Activated B cell treated with CpG ODN at 0.5 μM for 24 hours (primary cell): Measurements from ENCODE around the gene GTF2F2. TPM values are rescaled to one million over a fixed set of nuclear protein-coding genes. Genes with fewer than 3 reads are reported as not detected.

Source experiments
- ATAC-seq: fragments of 200-7000 bp; cut with Tn5 transposase; one replicate; pipeline ENCODE4 v1.10.0; 2021; ENCODE audit warnings: low read depth, mild to moderate bottlenecking, moderate library complexity
- CTCF ChIA-PET: fragments of 350-600 bp; sonication (Branson Sonifier 250); formaldehyde crosslinking; loops from one replicate; lab custom pipeline; 2021; ENCODE audit warnings: antibody characterized with exemption; lab: Charles Lee
- POLR2A ChIA-PET: fragments of 350-600 bp; sonication (Branson Sonifier 250); formaldehyde crosslinking; loops from one replicate; lab custom pipeline; 2021; ENCODE audit warnings: antibody characterized with exemption; lab: Charles Lee
- DNase-seq: peaks from one replicate; pipeline ENCODE4 v3.0.0; 2022
- H3K27ac Mint-ChIP-seq: one replicate; pipeline ENCODE4 v1.8.0; 2020; ENCODE audit warnings: mixed read lengths
- H3K27me3 Mint-ChIP-seq: one replicate; pipeline ENCODE4 v1.8.0; 2021; ENCODE audit warnings: mixed read lengths
- H3K36me3 Mint-ChIP-seq: one replicate; pipeline ENCODE4 v1.8.0; 2021; ENCODE audit warnings: low read depth, mixed read lengths
- H3K4me1 Mint-ChIP-seq: one replicate; pipeline ENCODE4 v1.8.0; 2021; ENCODE audit warnings: mixed read lengths
- H3K4me3 Mint-ChIP-seq: one replicate; pipeline ENCODE4 v1.8.0; 2020; ENCODE audit warnings: mild to moderate bottlenecking, mixed read lengths
- H3K9me3 Mint-ChIP-seq: one replicate; pipeline ENCODE4 v1.8.0; 2020; ENCODE audit warnings: mixed read lengths
- CTCF ChIP-seq: fragments of 200-600 bp; IDR thresholded peaks from one replicate; pipeline ENCODE4 v1.8.0; 2022; ENCODE audit warnings: antibody characterized with exemption, mild to moderate bottlenecking
- intact Hi-C: fragments of 100-400 bp; cut with micrococcal nuclease; formaldehyde crosslinking; loops from one replicate; pipeline ENCODE4 v1.15.1; 2024
- total RNA-seq: library from RNA; stranded (reverse); gene quantifications from 2 replicates; pipeline ENCODE4 v1.2.3, GENCODE V29; 2022

GTF2F2 gene
- total RNA-seq, 1 donor from 2014 or later, result 19.8 TPM

DNA sequence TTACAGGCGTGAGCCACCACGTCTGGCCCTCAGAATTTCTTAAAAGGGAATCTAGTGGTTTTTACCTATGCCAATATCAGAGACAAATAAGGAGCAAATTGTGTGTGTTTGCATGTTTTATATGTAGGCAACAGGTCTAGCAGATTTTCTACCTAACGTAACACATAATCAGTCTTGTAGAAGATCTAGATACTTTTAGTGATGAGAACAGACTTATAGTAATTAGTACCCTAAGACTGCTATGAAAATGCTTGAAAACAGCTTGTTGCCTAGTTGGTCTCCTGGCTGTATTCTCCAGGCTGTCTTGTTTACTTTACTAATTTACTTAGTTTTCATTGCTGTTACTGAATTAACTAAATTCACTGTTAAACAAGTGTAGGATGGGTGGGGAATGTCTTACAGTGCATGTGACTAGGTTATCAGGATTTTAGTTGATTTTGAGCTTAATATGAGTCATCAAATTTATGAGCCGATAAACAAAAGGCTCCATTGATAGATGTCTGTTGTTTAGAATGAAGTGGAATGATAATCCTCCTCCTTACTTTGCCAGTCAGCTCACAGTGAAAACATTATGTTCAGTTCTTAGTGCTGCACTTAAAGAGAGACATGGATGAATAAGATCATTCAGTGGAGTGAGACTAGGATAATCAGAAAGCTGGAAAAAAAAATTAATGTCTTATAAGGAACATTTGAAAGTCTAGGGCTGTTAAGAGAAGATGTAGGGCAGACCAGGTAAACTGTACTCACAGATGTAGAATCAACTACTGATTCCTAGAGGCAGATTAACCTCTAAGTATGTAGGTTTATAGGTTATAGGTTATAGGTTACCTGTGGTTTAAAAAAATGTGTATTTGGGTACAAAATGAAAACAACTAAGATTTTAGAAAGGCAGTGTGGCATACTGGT lies 22.4 kb downstream of the GTF2F2 start:
- Mint-ChIP-seq H3K27me3 (no peaks in the 10 kb centered on the region), H3K9me3 (no peaks in the 10 kb centered on the region), H3K27ac (no peak overlapping the region), H3K4me3 (no peak overlapping the region), H3K36me3 (peaks cover 36% of the 10 kb centered on the region), H3K4me1 (peaks cover 2% of the 10 kb centered on the region)
- intact Hi-C loops, result no loop called here
- ChIA-PET CTCF (no interaction called here), POLR2A (interaction anchor here (0.6 kb wide), 1 partner anchor 10 kb away, joined by 5 read pairs; no protein-coding TSS in a partner anchor)
- no peak for TF ChIP-seq CTCF
- DNase-seq (no peak), ATAC-seq (no peak)

DNA sequence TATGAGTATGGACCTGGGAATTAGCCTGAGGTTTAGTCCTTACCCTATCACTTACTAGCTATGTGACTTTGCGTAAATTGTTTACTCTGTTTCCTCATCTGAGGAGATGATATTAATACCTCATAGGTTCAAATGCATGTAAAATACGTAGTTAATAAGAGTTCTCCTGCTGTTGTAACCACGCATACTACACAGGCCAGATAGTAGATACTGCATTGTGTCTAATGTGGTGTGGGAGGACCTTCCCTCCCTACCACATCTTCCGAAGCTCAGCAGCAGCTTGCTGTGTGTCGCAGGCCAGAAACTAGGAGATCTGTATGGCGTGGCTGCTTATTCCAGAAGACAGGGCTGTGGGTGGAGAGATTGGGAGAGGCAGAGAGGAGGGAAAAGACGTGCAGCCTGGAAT lies 23.0 kb downstream of the GTF2F2 start:
- ATAC-seq (no peak), DNase-seq (no peak)
- no peaks in the 10 kb centered on the region for H3K9me3 Mint-ChIP-seq
- intact Hi-C loops, result no loop called here
- H3K27ac Mint-ChIP-seq, result no peak overlapping the region
- H3K27me3 Mint-ChIP-seq, result no peaks in the 10 kb centered on the region
- no peak for TF ChIP-seq CTCF
- no peak overlapping the region for H3K4me3 Mint-ChIP-seq
- H3K4me1 Mint-ChIP-seq, result peaks cover 2% of the 10 kb centered on the region
- ChIA-PET POLR2A (no interaction called here), CTCF (no interaction called here)
- peaks cover 31% of the 10 kb centered on the region for H3K36me3 Mint-ChIP-seq

DNA sequence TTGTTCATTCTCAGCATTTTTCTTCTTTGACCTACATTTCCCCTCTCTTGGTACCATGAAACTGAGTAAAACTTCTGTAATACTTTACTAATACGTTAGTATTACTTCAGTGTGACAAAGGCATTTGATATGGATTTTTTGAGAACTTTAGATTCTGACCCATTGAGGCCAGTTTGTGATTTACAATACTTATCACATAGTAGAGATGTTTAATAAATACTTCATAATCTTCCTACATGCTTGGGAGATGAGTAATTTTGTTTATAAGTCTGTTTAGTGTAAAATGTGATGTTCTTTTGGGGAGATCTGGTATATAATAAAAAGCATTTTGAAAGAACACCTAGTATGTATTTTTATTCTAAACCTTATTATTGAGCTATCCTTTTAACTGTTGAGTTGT lies 29.7 kb downstream of the GTF2F2 start:
- no peaks in the 10 kb centered on the region for H3K27me3 Mint-ChIP-seq
- ATAC-seq, result no peak
- CTCF ChIA-PET, result no interaction called here
- TF ChIP-seq CTCF, result no peak
- intact Hi-C loops, result loop anchor here (2.0 kb wide), 1 partner anchor 13 kb away; no protein-coding TSS in a partner anchor
- POLR2A ChIA-PET, result no interaction called here
- H3K4me1 Mint-ChIP-seq, result peaks cover 2% of the 10 kb centered on the region
- peaks cover 31% of the 10 kb centered on the region for H3K36me3 Mint-ChIP-seq
- no peak overlapping the region for H3K4me3 Mint-ChIP-seq
- no peak overlapping the region for H3K27ac Mint-ChIP-seq
- DNase-seq, result no peak
- H3K9me3 Mint-ChIP-seq, result no peaks in the 10 kb centered on the region

- Mint-ChIP-seq H3K27me3 (no peaks in the 10 kb centered on the region), H3K9me3 (peaks cover 7% of the 10 kb centered on the region), H3K36me3 (peaks cover 73% of the 10 kb centered on the region), H3K4me3 (no peak overlapping the region), H3K27ac (no peak overlapping the region), H3K4me1 (peaks cover 11% of the 10 kb centered on the region)
- CTCF ChIA-PET, result no interaction called here
- DNase-seq (no peak), ATAC-seq (no peak)
- POLR2A ChIA-PET, result no interaction called here
- TF ChIP-seq CTCF, result no peak
- intact Hi-C loops, result no loop called here
These were observed 36.5 kb downstream of the GTF2F2 start for GRCh38 chr13:45156565-45157361.

GRCh38 chr13:45162194-45162593 lies 41.9 kb downstream of the GTF2F2 start:
- TF ChIP-seq CTCF, result no peak
- CTCF ChIA-PET, result no interaction called here
- no peak overlapping the region for H3K27ac Mint-ChIP-seq
- DNase-seq (no peak), ATAC-seq (no peak)
- no peaks in the 10 kb centered on the region for H3K27me3 Mint-ChIP-seq
- peaks cover 8% of the 10 kb centered on the region for H3K4me1 Mint-ChIP-seq
- no peak overlapping the region for H3K4me3 Mint-ChIP-seq
- peaks cover 58% of the 10 kb centered on the region for H3K36me3 Mint-ChIP-seq
- peaks cover 7% of the 10 kb centered on the region for H3K9me3 Mint-ChIP-seq
- intact Hi-C loops, result loop anchor here (2.0 kb wide), 1 partner anchor 13 kb away; no protein-coding TSS in a partner anchor
- POLR2A ChIA-PET, result no interaction called here
